GM19452 (cell line): Measurements from ENCODE around the gene MED26.
"Not testable (repeated sequence)": the region's sequence is repeated elsewhere in the genome, so short reads cannot be mapped to it uniquely, and the experiment has no call there.

Experiments
- ATAC-seq: cut with Tn5 transposase; IDR thresholded peaks from one replicate; pipeline ENCODE4 v1.9.1; 2021; ENCODE audit not compliant: unreplicated experiment

MED26 gene

DNA sequence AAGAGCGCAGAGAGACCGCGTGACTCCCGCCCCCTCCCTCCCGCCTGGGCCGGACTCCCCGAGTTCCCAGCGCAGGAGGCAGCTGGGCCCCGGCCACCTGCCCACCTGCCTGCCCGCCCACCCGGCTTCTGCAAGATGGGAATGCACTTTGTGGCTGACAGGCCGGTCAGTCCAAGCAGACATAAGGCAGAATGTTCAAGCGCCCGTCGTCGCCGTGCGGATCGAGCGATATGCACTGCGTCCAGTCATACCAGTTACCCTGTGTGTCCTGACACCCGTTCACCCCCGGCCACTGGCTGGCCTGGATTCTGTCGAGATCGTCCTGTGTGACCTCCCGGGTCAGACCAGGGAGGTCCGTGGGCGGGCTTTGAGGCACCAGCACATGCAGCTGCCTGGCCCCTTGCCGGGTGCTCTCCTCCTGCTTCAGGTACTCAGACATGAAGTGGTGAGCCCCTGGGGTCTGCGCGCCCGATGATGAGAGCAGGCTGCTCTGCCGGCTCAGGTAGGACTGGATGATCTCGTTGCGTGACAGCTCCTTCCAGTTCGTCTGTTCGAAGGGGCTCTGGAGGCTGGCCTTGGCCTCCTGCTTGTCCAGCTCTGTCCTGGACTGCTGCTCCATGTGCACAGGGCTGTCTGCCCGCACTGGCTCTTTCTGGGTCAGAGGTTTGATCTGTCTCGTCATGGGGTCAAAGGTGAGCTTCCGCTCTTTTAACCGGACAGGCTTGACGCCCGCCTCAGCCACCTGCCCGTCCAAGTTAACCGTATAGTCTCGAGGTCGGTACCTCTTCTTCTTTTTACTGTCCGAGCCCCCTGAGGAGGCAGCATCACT lies 51.9 kb downstream of the MED26 start:
- ATAC-seq: no peak

DNA sequence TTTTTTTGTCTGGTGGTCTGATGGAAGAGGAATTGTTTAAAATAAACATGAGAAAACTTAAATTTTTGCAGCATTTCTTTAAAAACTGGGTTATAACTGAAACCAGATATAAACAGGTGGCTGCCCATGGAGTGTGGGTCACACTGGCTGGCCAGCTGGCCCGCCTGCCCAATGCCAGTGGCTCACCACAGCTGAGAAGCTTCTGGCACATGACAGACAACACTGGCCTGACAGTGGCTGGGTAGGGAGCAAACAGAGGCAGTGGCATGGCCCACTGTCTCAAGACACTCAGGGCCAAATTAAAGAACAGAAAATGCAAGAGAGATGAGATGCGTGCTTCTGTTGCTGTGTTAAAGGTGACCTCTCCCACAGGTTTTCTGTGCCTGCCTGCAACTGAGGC lies 52.7 kb downstream of the MED26 start:
- ATAC-seq: no peak

DNA sequence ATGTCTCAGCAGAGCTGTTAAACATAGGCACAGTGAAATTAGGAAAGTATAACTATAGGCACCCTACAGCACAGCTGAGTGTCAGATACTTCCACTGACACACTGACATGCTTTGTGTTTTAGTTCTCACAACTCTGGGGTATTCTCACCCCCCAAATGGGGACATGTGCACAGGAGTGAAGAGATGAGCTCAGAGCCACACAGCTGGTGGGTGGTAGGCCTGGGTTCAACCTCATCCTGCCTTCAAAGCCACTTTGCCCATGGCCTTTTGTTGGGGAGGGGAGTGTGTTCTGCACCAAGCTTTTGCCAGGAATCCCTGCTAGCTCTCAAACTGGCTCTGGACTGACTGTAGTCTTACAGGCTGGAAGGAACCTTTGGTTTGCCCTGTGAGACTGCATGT lies 54.1 kb downstream of the MED26 start:
- no peak for ATAC-seq

DNA sequence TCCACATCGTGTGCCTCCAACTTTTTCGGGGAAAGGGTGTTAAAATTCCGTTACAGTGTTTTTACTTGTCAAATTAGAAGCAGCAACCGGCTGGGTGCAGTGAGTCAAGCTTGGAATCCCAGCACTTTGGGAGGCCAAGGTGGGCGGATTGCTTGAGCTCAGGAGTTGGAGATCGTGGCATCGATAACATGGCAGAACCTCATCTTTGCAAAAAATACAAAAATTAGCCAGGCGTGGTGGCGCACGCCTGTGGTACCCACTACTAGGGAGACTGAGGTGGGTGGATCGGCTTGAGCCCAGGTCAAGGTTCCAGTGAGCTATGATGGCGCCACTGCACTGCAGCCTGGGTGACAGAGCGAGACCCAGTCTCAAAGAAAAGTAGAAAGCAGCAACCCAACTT lies 54.7 kb downstream of the MED26 start:
- no peak for ATAC-seq

DNA sequence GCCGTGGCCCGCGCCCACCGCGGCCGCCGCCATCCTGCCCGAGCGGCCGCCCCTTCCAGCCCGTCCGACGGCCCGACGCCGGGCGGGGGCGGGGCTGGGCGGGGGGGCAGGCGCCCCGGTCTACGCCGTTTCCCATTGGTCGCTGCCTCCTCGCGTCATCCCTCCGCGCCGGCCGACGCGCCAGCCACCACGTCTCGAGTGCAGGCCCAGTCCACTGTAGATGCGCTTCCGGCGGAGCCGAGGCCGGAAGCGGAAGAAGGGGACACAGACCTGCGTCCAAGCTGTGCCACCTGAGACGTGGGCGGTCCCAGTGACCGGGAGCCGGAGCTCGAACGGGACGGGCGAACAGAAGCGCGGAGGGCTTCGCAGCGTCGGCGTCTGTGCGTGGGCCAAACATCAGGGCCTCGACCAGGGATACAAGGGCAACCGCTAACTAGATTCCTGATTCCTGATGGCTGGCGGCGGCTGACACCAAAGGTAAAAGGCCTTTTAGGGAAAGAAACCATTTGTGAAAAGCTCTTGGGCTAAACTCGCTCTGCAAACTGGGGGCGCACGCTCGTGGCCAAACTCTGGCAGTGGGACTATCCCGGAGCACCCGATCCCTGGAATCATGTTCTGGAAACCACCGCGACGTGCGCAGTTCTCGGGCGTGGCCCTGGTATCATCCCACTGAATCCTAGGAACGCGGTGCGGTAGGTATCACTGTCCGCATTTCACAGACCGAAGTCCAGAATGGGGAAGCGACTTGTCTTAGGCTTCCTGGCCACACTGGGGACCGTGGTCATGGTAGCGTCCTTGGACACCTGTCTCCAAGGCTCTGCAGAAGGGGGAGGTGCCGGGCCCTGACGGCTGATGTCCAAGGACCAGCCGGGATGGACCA lies 55.4 kb downstream of the MED26 start, which contains the start of gene SLC35E1:
Gene SLC35E1 (minus strand): TSS at position 84 of the 880 bp plus-strand sequence. CDS start 51 bp downstream, at position 33.
- ATAC-seq: peak; percentile 79

DNA sequence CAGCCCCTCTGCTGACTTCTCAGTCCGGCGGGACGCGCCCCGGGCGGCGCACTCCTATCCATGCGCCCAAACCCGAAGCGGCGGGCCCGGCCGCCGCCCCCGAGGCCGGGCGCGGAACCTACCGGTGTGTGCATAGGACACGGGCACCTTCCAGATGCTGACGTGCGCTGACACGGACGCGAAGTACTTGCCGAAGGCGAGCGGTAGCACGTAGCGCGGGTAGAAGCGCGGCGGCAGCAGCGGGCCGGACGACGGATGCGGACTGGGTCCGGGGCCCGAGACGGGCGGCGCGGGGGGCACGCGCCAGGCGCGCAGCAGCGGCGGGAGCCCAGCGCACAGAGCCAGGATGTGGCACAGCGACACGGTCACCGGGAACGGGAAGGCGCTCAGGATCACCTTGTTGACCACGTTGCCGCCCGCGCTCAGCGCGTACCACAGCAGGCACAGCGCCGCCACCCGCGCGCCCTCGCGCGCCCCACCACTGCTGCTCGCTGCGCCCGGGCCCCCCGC lies 56.1 kb downstream of the MED26 start:
- peak; percentile 38 for ATAC-seq

DNA sequence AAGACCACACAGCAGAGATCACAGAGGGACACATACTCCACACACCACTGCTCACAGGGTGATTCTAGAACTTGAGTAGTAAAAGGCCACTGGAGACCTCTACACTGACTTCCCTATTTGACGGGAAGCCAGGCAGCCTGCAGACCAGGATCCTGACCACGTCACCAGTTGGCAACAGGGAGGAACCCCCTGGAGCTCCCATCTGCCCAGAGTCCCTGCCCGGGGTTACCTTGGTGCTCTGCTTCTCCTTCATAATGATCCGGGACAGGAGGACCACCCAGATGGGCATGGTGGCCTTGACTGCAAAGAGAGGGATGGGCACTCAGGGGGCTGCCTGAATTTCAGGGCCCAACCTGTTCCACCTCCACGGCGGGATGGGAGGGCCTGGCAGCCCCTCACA lies 56.7 kb downstream of the MED26 start:
- ATAC-seq: no peak

DNA sequence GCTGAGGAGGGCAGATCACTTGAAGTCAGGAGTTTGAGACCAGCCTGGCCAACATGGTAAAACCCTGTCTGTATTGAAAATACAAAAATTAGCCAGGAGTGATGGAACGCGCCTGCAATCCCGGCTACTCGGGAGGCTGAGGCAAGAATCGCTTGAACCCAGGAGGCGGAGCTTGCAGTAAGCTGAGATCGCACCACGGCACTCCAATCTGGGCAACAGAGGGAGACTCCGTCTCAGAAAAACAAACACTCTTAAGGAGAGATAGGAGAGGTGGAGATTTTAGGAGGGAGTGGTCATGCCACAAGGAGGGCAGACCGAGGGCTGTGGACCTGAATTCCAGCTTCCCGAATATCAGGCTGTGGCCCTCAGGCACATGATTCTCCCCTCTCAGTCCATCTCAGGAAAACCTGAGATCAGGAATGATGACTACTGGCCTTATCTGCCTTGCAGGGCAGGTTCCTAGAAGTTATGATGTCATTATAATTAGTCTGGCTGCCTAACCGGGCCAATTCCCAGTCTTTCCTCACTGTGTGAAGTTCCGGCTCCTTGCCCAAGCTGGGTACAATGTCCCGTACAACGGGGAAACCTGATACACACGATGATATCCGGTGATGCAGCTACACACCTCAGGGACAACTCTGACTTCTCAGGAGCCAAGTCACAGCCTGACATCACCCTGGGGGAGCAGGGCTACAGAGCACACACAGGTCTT lies 58.2 kb downstream of the MED26 start:
- ATAC-seq: no peak

DNA sequence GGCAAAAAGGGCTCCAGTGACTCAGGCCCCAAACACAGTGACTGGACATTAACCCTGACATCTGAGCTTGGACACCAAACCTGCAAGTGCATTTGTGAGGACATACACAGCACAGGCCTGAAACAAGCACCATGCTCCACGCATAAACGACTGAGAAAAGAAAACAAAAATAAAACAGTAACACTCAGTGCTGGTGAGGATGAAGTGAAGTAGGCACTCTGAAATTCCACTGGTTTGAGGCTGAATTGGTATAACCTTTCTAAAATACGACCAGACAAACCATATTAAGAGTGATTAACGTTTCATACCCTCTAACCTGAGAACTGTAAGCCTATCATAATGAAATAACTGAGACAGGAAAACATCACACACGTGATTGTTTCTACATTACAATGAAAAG lies 61.3 kb downstream of the MED26 start:
- no peak for ATAC-seq

DNA sequence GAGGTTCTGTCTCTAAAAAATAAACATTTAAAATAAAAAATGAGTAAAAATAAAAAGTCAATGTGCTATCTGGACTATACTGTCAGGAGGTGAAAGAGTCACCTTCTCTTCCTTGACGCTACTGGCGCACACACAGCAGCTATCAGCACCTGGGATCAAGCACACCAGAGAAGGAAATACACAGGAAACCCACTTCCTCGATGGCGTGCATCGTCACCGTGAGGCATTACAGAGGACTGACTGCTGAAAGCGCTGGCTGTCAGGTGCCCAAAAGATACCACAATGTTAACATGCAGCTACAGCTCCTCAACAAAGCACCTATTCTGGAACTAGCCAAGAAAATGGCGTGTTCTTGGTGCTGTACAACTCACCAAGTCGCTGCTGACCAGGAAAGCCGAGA lies 61.8 kb downstream of the MED26 start:
- ATAC-seq: no peak

DNA sequence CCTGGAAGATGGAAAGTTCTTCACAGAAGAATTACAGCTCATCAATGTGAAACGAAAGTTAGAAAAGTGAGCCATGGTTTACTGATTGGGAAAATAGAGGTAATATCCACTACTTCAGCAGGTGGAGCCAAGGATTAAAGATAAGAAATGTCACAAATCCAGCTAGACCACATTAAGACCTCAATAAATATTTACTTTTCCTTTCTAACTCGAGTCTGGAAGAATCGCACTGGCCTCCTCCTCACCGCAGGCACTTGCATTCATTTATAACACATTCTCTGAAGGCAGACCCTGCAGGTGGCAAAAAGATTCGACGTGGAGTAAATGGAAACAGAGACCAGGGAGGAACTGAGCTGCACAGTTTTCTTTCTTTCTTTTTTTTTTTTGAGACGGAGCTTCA lies 63.2 kb downstream of the MED26 start:
- ATAC-seq: no peak

DNA sequence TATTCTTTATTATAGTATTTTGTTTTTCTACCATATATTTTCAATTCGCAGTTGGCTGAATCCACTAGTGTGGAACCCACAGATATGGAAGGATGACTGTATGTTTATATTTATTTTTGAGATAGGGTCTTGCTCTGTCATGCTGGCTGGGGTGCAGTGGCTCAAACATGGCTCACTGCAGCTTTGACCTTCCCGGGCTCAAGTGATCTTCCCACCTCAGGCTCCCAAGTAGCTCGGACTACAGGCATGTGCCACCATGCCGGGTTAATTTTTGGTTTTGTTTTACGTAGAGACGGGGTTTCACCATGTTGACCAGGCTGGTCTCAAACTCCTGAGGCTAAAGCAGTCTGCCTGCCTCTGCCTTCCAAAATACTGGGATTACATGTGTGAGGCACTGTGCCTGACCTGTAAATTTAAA lies 65.4 kb downstream of the MED26 start:
- no peak for ATAC-seq

DNA sequence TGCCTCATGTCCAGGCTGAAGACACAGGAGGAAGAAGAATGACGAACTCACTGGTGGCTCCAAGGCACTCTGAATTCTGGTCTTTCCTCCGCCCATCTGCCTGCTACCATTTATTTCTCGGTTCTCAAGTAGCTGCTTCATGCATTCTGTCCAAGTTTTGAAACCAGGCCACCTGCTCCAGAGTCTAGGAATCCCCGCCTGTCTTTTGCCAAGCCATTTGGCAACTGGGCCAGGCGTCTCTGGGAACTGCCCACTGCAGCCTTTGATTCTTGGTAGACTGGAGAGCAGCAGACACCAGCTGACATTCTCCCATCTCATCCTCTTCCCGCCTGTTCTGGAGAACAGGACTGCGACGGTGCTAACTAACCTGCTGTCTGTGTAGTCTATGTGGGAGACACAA lies 66.6 kb downstream of the MED26 start:
- no peak for ATAC-seq

DNA sequence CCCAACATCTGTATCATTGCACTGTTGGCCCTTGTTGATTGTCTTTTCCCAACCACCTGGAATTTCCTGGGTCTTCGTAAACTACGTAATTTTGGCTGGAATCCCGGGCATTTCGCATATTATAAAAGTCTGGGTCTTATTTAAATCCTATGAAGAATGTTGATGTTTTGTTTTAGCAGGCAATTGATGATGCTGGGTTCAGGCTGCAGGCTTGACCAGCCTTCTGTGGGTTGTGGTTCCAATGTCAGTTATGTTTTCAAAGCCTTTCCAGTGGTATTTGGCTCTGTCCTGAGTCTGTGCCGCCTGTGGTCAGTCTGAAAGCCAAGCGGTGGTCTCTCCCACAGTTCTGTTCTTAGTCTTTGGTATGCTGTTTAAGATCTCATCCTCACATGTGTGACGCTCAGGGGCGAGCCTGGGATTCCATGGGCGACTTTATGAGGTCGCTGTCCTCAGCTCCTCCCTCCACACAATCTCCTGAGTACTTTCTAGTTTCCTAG lies 68.2 kb downstream of the MED26 start:
- no peak for ATAC-seq

DNA sequence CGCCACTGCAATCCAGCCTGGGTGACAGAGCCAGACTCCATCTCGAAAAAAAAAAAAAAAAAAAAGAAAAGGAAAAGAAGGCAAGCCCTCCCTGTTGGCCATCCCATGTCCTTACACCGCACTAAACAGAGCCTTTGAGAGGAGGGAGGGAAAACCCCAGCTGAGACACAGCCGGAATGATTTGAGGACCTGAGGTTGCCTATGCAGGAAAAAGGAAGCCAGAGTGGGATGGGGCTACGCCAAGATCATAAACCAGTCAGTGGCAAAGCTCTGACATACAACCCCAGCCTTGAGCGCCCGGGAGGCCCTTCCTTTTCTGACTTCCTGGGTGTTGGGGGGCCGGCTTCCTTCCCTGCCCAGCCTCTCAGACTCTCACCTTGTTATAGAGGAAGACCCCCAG lies 73.2 kb downstream of the MED26 start:
- ATAC-seq: no peak

DNA sequence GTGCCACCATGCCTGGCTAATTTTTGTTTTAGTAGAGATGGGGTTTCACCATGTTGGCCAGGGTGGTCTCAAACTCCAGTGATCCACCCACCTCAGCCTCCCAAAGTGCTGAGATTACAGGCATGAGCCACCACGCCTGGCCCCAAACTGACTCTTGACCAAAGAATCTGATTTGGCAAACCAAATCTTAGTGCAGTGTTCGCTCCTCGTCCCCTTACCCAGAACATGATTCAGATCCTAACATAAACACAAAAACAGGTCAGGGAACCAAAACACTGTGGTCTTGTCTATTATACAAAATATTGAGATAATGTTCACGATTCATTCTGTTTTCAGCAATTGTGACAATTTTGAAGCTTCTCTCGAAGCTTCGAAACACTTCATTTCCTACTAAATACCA lies 76.1 kb downstream of the MED26 start:
- ATAC-seq: not testable (repeated sequence)

DNA sequence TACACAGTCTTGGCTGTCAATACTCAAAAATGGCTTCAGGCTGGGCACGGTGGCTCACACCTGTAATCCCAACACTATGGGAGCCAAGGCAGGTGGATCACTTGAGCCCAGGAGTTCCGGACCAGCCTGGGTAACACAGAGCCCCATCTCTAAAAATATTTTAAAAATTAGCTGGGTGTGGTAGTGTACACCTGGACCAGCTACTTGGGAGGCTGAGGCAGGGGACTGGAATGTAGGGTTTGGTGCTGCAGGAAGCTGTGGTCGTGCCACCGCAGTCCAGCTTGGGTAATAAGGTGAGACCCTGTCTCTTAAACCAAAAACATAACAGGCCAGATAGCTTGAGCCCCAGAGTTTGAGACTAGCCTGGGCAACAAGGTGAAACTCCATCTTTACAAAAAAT lies 79.0 kb downstream of the MED26 start:
- no peak for ATAC-seq

DNA sequence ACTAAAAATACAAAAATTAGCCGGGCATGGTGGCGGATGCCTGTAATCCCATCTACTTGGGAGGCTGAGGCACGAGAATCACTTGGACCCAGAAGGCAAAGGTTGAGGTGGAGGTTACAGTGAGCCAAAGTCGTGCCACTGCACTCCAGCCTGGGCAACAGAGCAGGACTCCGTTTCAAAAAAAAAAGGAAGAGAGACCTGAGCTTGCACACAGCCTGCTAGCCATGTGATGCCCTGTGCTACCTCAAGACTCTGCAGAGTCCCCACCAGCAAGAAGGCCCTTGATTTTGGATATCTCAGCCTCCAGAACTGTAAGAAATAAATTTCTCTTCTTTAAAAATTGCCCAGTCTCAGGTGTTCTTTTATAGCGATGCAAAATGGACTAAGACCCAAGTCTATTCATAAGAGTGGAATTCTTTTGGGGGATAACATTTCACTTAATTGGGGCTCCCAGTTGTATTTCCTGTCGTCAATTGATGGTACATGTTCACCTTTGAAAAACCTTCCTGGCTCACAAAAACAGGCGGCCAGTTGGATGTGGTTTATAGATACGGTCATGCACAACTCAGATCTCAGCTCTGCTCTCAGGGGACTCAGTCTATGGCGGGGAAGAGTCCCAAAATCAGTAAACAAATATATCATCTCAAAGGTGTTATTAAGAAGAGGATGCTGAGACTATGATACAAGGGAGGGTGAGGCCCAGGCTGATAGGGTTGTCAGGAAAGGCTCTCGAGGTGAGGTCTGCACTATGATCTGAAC lies 83.4 kb downstream of the MED26 start:
- no peak for ATAC-seq

DNA sequence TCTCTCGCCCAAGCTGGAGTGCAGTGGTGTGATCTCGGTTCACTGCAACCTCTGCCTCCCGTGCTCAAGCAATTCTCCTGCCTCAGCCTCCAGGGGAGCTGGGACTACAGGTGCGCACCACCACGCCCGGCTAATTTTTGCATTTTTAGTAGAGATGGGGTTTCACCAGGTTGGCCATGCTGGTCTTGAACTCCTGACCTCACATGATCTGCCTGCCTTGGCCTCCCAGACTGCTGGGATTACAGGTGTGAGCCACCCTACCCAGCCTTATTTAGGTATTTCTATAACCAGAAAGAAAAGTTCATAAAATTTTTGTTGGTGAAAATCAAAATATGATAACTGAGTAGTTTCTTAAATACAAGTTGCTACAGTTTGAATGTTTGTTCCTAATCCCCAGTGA lies 84.3 kb downstream of the MED26 start:
- not testable (repeated sequence) for ATAC-seq

DNA sequence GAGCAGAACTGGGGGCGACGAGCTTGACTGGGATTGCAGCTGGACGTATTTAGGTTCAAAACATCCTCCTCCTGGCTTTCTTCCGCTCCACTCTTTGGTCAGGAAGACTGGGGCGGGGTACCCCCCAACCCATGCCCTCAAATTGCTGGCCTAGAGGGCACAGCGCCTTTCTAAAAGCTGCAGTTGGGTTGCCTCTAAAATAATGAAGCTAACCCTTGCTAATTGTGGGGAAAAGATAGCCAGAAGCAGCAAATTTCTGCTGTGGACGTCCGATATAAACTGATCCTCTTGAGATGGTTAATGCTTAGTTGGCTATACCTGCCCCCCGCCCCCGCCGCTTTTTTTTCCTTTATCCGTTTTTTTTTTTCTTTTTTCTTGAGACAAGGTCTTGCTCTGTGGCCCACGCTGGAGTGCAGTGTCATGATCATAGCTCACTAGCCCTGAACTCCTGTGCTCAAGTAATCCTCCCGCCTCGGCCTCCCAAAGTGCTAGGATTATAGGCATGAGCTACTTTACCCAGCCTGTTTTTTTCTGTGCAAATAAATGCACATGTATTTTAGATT lies 85.0 kb downstream of the MED26 start:
- no peak for ATAC-seq
